Lung (tissue), 12 donors: ENCODE results near the gene LDLRAD4. TPM values are rescaled to one million over a fixed set of nuclear protein-coding genes. Genes with fewer than 3 reads are reported as not detected.

Experiments used
- ATAC-seq: fragments of 200-7000 bp; cut with Tn5 transposase; one replicate; pipeline ENCODE4 v1.9.1; 2020; ENCODE audit warnings: moderate number of reproducible peaks; ENCODE audit not compliant: insufficient read depth, low FRiP score
- DNase-seq, 3 donors: peaks; one replicate each; pipeline ENCODE4 v3.0.0-alpha.2; 2013 to 2017
- H3K27ac ChIP-seq, 2 donors: one replicate each; pipeline ENCODE4 v1.5.1; 2013; ENCODE audit warnings: mild to moderate bottlenecking in 2 of 2, moderate library complexity in 2 of 2, control low read depth in 1 of 2, inconsistent platforms in 1 of 2, low read depth in 1 of 2, low read length in 1 of 2
- H3K27me3 ChIP-seq, 3 donors: one replicate each; pipeline ENCODE4 v1.5.1; 2013; ENCODE audit warnings: low read length in 2 of 3; ENCODE audit not compliant: control insufficient read depth in 3 of 3, insufficient read depth in 3 of 3
- H3K36me3 ChIP-seq, 4 donors: one replicate each; pipeline ENCODE4 v1.5.1; 2013; ENCODE audit warnings: low read length in 4 of 4, mild to moderate bottlenecking in 1 of 4, moderate library complexity in 1 of 4; ENCODE audit not compliant: control insufficient read depth in 4 of 4, insufficient read depth in 4 of 4
- H3K4me1 ChIP-seq, 5 donors: one replicate each; pipeline ENCODE4 v1.5.1; 2013; ENCODE audit warnings: low read length in 5 of 5, mild to moderate bottlenecking in 2 of 5, moderate library complexity in 1 of 5; ENCODE audit not compliant: control insufficient read depth in 5 of 5, insufficient read depth in 5 of 5
- H3K4me3 ChIP-seq: one replicate; pipeline ENCODE4 v1.5.1; 2013; ENCODE audit warnings: mild to moderate bottlenecking, control low read depth, moderate library complexity
- H3K9ac ChIP-seq, 2 donors: one replicate each; pipeline ENCODE4 v1.5.1; 2013; ENCODE audit warnings: low read length in 2 of 2, control low read depth in 1 of 2; ENCODE audit not compliant: insufficient read depth in 1 of 2
- H3K9me3 ChIP-seq, 4 donors: one replicate each; pipeline ENCODE4 v1.5.1; 2013; ENCODE audit warnings: low read length in 3 of 4, mild to moderate bottlenecking in 1 of 4, moderate library complexity in 1 of 4; ENCODE audit not compliant: control insufficient read depth in 4 of 4, insufficient read depth in 3 of 4
- CTCF ChIP-seq: IDR thresholded peaks from 2 replicates; pipeline ENCODE4 v1.5.1; 2012; ENCODE audit warnings: mild to moderate bottlenecking; ENCODE audit errors: control extremely low read depth, extremely low read depth
- WGBS, 2 donors: extraction: QIAGEN DNeasy Blood & Tissue Kit; methylation state at CpG; one replicate each; pipeline ENCODE4 v1.1.7; 2013; 5-methylcytosine and 5-hydroxymethylcytosine counted together
- polyA plus RNA-seq, 2 donors: library from polyadenylated mRNA; stranded (reverse); fragments of 200-250 nt; gene quantifications; one replicate each; pipeline ENCODE4 v1.2.1, GENCODE V29; 2013
- total RNA-seq, 2 donors: library from RNA; depleted of rRNA in 1 of 2; stranded (reverse); fragments of >200 nt in 1 of 2; gene quantifications; one replicate each; pipeline ENCODE4 v1.2.1, GENCODE V29; 2014 to 2021
- donor health status: control.
- donor health status: control.
- donor health status: Bipolar disorder and iron deficiency.
- donor health status: healthy.
- donor health status: DM: yes; HTN: yes; CAD: no.

Gene LDLRAD4
- total and polyA plus RNA-seq, 4 donors: 3.2 to 62.4 (median 19.9) TPM

GRCh38 chr18:13354402-13354801 is 135.8 kb downstream of the LDLRAD4 start:
- H3K4me1 ChIP-seq: peaks cover 0 to 5% (median 0%) of the 10 kb centered on the region in 5 donors
- no peak overlapping the region for H3K27ac ChIP-seq
- no peaks in the 10 kb centered on the region for H3K27me3 ChIP-seq
- H3K36me3 ChIP-seq: no peaks in the 10 kb centered on the region
- 87 to 96% methylated on average over 1 of the region's 1 CpG for whole genome bisulfite sequencing, 2 donors
- no peak overlapping the region for H3K4me3 ChIP-seq
- no peak for ATAC-seq
- peaks cover 0 to 7% (median 0%) of the 10 kb centered on the region in 4 donors for H3K9me3 ChIP-seq
- no peak for TF ChIP-seq CTCF
- no peak overlapping the region for H3K9ac ChIP-seq
- DNase-seq: no peak

GRCh38 chr18:13356032-13356431 is 137.5 kb downstream of the LDLRAD4 start:
- no peaks in the 10 kb centered on the region for H3K27me3 ChIP-seq
- no peaks in the 10 kb centered on the region for H3K36me3 ChIP-seq
- ATAC-seq (no peak), DNase-seq (no peak)
- WGBS, 2 donors: 96 to 98% methylated on average over 6 of the region's 6 CpGs
- peaks cover 0 to 2% (median under 1%) of the 10 kb centered on the region in 4 donors for H3K9me3 ChIP-seq
- H3K9ac ChIP-seq: no peak overlapping the region
- no peak overlapping the region for H3K4me3 ChIP-seq
- TF ChIP-seq CTCF: no peak
- no peak overlapping the region for H3K27ac ChIP-seq
- peaks cover 0 to 5% (median 0%) of the 10 kb centered on the region in 5 donors for H3K4me1 ChIP-seq

GRCh38 chr18:13357289-13357688 is 138.7 kb downstream of the LDLRAD4 start:
- ATAC-seq: no peak
- H3K36me3 ChIP-seq: no peaks in the 10 kb centered on the region
- no peak for TF ChIP-seq CTCF
- peaks cover 0 to 5% (median 0%) of the 10 kb centered on the region in 5 donors for H3K4me1 ChIP-seq
- no peak overlapping the region for H3K9ac ChIP-seq
- no peak for DNase-seq
- no peaks in the 10 kb centered on the region for H3K27me3 ChIP-seq
- H3K9me3 ChIP-seq: peaks cover 0 to 2% (median under 1%) of the 10 kb centered on the region in 4 donors
- H3K4me3 ChIP-seq: no peak overlapping the region
- H3K27ac ChIP-seq: no peak overlapping the region

GRCh38 chr18:13359210-13359609 is 140.7 kb downstream of the LDLRAD4 start:
- TF ChIP-seq CTCF: no peak
- Histone ChIP-seq H3K4me3 (no peak overlapping the region), H3K27ac (no peak overlapping the region), H3K9me3 (peaks cover 0 to 2% (median 0%) of the 10 kb centered on the region in 4 donors), H3K27me3 (no peaks in the 10 kb centered on the region), H3K36me3 (no peaks in the 10 kb centered on the region), H3K4me1 (peaks cover 0 to 1% (median 0%) of the 10 kb centered on the region in 5 donors), H3K9ac (no peak overlapping the region)
- ATAC-seq (no peak), DNase-seq (no peak)
- 30 to 61% methylated on average over 2 of the region's 2 CpGs for WGBS, 2 donors
